ENCODE data around the gene NDUFV2. TPM values are rescaled to one million over a fixed set of nuclear protein-coding genes. Genes with fewer than 3 reads are reported as not detected.

Gene NDUFV2
- total and polyA plus RNA-seq, 2 of the 13 experiments (the other 11 are each of a cell fraction or from before 2014, with no cell fraction given), result 216 to 299 TPM

- Histone ChIP-seq H3K4me1 (ENCODE audit: insufficient read depth, low read length) (peaks cover 16% of the 10 kb centered on the region), H3K27me3 (ENCODE audit: control insufficient read depth in 1 of 2, insufficient read depth in 2 of 2, low read length in 2 of 2) (no peaks in the 10 kb centered on the region), H3K36me3 (replicated peaks in 1 of 2; ENCODE audit: control insufficient read depth in 1 of 2, insufficient read depth in 2 of 2, low read length in 2 of 2) (peaks cover 8 to 56% of the 10 kb centered on the region in 2 experiments), H3K4me3 (replicated peaks in 1 of 3; ENCODE audit: insufficient read depth in 1 of 3, low read depth in 2 of 3, low read length in 3 of 3) (no peak overlapping the region), H3K9me3 (ENCODE audit: low read length) (no peaks in the 10 kb centered on the region), H2AFZ (ENCODE audit: low read length) (no peak overlapping the region), H3K4me2 (ENCODE audit: low read depth, low read length) (no peak overlapping the region), H3K27ac (ENCODE audit: extremely low read length, insufficient read depth, low read length) (no peak overlapping the region), H3K9ac (ENCODE audit: insufficient read depth, low read depth, low read length) (no peak overlapping the region), H4K20me1 (ENCODE audit: insufficient read depth, low read length) (peaks cover 14% of the 10 kb centered on the region; the same call in 1 of the 2 replicates), H3K79me2 (ENCODE audit: insufficient read depth, low read length) (peaks cover 63% of the 10 kb centered on the region)
- TF ChIP-seq ZGPAT (CRISPR knock-in tag; IDR thresholded peaks at IDR 0.05) (no peak), ASH2L (IDR thresholded peaks at IDR 0.05; ENCODE audit: insufficient read length, low read depth, low read length) (no peak), SP4 (CRISPR knock-in tag; IDR thresholded peaks at IDR 0.05) (no peak), NCOA1 (CRISPR knock-in tag; IDR thresholded peaks at IDR 0.05) (no peak), SOX6 (IDR thresholded peaks at IDR 0.05) (no peak), SOX6 (CRISPR knock-in tag; IDR thresholded peaks at IDR 0.05) (no peak), GATA4 (IDR thresholded peaks at IDR 0.05; ENCODE audit: borderline replicate concordance, low read depth) (no peak), SNAPC4 (CRISPR knock-in tag; IDR thresholded peaks at IDR 0.05) (no peak), SIN3B (IDR thresholded peaks at IDR 0.05; ENCODE audit: low read length) (no peak), ZNF207 (IDR thresholded peaks at IDR 0.05; ENCODE audit: borderline replicate concordance) (no peak), ZNF678 (CRISPR knock-in tag; IDR thresholded peaks at IDR 0.05) (no peak), DDIT3 (CRISPR knock-in tag; IDR thresholded peaks at IDR 0.05) (no peak)
- in situ Hi-C loops (cut with HindIII; ENCODE audit: extremely low pct_ligation_motif_present, low pct_unique_long_range_greater_than_20kb) (no loop called here), intact Hi-C loops (cut with micrococcal nuclease; ENCODE audit: unreplicated experiment) (no loop called here)
- no TSS peak for BruUV-seq (replicated peaks)
- ChIA-PET CTCF (ENCODE audit: low intra/inter-chr PET ratio, low total read pairs) (no interaction called here), POLR2A (no interaction called here)
- 94% methylated on average over 1 of the region's 1 CpG for WGBS (ENCODE audit: low lambda C conversion rate)
- no peak for FAIRE-seq
- ATAC-seq, result no peak
- no peak for DNase-seq (ENCODE audit: low spot score)
Observed at GRCh38 chr18:9120796-9121195, 18.3 kb downstream of the NDUFV2 start.
